ENCODE data around the gene SCLT1.
"Not testable (repeated sequence)": the region's sequence is repeated elsewhere in the genome, so short reads cannot be mapped to it uniquely, and the experiment has no call there.

The SCLT1 gene

DNA sequence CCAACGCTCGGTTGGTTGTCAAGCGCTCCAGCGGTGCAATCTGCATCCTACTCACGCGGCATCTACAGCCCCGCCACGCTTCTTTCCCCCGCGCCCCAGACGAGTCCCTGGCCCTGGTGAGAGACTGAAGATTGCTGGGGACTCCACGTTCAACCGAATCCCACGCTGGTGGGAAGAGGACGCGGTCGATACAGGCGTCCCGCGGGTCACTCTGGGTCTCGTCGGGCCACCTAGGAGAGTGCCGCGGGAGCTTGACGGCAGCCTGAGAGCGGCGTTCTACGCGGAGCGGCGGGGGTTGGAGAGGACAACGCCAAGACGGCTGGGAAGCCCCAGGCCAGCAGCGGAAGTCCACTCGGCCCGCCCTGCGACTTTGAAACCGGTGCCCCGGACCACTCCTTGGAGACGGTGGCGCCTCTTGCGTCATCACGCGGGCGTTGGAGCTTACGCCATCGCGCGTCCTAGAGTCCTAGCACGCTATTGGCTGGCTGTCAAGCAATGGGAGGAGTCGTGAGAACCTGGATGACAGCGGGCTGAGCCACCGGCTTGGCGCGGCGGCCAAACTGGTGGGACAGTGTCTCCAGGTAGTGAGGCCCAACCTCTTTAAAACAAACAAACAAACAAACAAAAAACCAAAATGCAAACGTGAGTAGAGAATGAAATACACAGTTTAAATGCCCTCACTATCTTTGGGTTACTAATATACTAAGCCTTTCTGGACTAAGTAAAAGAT lies at the start of gene SCLT1:
TSS of gene SCLT1 (minus strand) at position 349 of the 730 bp plus-strand sequence. CDS start 436 bp downstream, outside the sequence.
- DNase-seq = peak; percentile 98

DNA sequence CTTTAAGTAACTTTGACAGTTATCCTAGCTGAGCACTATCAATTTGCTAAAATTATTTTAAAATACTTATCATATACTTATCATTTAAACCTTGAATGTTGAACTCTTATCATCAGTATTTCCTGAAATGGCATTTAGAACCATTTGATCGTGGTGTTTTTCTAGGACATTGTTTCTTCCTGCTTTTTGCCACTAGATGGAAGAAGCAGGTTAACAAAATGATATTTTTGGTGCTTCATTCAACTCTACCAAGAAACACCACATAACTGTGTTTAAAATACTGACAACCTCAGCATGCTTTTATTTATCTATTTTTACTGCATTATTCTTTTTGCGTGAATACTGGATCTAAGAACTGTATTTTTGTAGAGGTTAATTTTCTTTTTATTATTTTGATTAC lies 47.2 kb upstream of the SCLT1 start:
- no peak for DNase-seq

DNA sequence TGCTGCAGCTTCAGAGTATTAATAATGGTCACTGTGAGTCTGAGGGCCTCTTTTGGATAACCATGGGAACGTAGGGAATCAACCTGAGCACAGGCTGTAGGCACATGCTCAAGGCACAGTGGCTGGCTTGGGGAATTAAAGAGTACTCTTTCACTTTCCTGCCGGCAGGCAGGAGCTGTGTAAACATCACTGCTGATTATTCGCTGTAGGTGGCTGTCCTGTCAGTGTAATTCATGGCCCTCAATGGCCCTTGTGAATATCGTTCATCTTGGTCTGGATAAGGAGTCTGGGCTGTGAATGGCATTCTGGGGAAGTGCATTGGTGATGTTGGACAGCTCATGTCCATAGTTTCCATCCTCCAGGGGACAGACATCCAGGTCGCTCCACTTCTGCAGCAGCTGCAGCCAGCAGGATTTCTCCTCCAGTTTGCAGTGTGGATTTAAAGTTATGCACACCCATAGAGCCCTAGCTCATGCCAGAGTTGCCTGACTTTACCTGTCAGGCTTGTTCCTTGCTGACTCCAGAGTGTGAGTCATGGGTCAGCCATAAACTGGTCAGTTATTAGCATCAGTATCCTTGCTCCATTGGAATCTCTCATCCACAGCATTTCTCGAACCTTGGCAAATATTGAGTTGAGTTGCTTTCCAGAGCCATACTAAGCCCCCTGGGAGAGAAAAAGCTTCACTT lies 45.6 kb upstream of the SCLT1 start:
- DNase-seq = no peak

DNA sequence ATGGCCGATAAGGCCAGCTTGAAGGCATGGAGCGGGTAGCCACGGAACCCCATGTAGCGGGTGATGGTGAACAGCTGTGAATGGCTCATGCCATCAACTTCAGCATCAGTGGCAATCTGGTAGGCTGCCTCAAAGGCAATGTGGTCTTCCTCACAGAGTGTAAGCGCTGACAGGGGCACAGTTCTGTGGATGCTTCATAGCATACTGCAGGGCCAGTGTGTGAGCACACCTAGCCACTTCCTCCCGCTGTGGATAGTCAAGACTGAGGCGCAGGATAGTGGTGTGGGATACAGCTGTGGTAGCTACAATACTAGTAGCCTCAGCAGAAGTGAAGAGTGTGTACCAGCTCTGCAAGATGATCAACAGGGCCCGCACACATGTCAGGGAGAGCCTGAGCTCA lies 43.1 kb upstream of the SCLT1 start:
- DNase-seq = no peak

- no peak for DNase-seq
Observed at GRCh38 chr4:129131343-129131742, 38.0 kb upstream of the SCLT1 start.

DNA sequence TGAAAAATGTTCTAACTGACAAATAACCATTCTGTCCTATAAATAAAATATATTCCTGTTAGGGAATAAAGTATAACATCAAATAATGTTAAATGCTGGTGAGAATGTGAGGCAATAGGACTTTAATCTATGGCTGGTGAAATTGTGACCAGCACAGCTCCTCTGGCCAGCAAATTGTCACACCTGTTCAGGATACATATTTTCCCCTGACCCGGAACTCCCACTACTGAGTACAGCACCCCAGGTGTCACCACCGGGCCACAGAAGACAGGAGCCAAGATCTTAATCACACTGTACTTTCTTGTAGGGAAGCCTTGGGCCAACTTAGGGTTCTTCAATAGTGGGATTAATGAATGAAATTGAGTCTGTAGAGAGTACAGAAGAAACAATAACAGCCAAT lies 35.8 kb upstream of the SCLT1 start:
- DNase-seq = no peak

GRCh38 chr4:129126614-129127013 lies 33.3 kb upstream of the SCLT1 start:
- DNase-seq = not testable (repeated sequence)

DNA sequence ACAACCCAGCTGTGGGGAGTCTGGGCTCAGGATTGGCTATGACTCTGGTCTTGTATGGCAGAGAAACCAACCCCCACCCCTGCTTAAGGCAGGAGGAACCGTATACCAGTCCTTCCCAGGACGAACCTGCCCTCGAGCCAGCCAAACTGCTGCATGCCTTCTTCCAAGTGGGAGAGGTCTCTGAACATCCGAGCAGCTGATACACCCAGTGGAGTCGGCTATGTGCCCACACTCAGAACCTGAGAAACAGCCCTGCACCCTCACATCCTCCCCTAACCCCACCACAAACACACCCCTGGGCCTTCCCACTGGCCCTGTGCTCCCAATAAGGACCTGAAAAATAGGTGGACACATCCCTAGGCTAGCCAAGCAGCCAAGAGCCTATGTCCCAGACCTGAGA lies 24.4 kb upstream of the SCLT1 start:
- DNase-seq = no peak

GRCh38 chr4:129113919-129114318 lies 20.6 kb upstream of the SCLT1 start:
- no peak for DNase-seq

DNA sequence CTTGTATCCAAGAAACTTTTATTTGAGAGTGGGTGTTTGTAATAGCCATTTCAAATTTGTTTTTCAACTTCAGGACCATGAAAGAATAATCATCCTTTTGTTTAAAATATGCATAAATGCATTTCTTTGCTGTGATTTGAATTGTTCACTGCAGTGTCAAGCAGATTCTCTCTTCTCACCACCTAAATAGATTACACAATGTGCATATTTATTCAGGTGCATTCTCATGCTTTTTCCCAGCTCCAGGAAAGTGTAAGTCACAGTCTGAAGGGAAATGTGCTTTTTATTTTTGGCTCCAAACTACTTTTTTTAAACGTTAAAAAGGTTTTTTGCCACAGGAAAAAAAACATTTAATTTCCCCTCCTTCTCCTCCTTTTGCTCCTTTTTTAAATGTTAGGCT lies 20.1 kb upstream of the SCLT1 start:
- no peak for DNase-seq

DNA sequence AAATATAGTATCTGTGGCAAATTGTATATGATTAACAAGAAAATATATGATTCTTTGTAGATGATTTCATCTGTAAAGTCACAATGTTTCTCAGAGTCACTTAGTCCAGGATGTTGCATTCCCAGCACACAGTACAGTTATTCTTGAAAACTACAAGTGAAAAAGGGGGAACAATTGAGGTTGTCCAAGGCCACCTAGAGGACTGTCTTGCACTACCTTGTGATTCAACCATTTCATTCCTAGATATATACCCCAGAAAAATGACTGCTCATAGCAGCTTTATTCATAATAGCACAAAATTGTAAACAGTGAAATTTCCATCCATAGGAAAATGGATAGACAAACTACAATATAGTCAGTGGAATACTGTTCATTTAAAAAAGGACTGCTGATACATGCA lies 18.6 kb upstream of the SCLT1 start:
- no peak for DNase-seq

- DNase-seq = no peak
Observed at GRCh38 chr4:129110931-129111330, 17.6 kb upstream of the SCLT1 start.

DNA sequence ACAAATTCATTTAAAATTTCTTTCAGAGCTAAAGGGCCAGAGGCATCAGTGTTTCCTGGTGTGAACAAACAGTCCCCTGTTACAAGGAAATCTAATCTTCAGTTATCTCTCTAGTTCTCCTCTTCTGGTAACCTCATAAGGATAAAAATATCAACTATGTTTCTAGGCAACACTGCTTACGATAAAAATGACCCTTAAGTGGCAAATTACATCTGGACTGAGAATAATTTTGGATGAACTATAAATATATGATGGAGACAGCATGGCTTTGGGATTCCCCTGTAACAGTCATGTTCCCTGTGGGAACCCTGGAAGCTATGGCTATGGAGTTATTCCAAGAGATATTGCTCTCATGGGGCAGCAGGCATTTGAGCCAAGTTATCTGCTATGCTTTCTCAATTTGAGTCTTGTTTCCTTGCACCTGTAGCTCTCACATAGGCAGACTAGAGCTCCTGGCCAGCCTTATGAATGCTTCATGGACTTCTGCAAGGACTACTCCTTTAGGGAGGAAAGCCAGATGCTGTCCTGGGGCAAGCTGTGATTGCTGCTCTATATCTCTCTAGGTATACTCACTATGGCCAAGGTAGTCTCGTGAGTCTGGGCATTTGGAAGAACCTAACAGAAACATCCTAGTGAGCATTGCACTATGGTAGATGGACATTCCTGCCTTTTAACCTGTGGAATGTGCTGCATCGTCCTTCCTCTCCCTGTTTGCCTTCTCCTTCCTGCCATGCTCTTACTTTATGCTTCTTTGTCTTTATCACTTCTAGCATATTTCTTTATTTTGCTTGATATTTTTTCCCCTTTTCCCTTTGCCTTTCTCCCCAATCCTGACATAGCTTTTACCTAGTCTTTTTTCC lies 16.9 kb upstream of the SCLT1 start:
- no peak for DNase-seq

DNA sequence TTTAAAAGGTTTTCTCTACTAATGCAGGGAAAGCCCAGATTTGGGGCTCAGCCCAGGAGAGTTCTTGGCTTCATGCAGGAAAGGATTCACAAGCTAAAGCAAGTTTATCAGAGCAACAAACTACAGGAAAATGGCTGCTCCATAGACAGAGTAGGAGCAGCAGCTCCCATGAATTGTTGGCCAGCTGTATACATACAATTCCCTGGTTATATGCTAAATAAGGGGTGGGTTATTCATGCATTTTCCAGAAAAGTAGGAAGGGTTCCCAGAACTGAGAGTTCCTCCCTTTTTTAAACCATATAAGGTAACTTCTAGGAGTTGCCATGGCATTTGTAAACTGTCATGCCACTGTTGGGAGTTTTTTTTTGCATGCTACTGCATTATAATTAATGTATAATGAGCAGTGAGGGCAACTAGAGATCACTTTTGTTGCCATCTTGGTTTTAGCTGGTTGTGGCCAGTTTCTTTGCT lies 5.2 kb upstream of the SCLT1 start:
- no peak for DNase-seq

GRCh38 chr4:129095811-129096454 lies 2.6 kb upstream of the SCLT1 start, which contains the start of gene C4orf33:
TSS of gene C4orf33 (plus strand) at chr4:129096152. CDS start at chr4:129102611, 6,459 bp downstream.
- DNase-seq = peak; percentile 85

DNA sequence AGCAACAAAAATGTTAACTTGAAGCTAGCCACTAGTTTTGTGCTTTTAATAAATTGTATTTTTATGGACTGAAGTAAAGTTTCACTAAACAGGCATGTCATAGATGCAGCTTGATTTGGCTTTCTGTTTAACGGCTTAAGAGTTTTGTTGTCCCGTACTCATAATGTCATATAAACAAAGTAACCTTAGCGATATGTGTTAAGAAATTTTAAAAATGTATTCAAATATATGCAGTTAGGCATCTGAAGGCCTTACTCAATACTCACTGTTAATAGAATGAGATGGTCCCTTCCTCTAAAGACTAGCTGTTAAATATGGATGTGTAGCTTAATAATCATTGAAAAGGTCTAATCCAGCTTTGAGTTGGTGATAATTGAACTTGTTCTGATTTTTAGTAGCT lies 1.0 kb upstream of the SCLT1 start:
- no peak for DNase-seq

- no peak for DNase-seq
Observed at GRCh38 chr4:129092631-129093190, 628 bp downstream of the SCLT1 start.

DNA sequence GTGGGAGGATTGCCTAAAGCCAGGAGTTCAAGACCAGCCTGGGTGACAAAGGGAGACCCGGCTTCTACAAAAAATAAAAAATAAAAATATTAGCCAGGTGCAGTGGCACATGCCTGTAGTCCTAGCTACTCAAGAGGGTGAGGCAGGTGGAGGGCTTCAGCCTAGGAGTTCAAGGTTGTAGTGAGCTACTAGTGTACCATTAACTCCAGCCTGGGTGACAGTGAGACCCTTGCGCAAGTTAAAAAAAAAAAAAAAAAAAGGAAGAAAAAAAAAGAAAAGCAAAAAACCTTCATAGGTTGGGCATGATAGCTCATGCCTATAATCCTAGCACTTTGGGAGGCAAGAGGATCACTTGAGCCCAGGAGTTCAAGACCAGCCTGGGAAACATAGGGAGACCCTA lies 5.8 kb downstream of the SCLT1 start:
- no peak for DNase-seq

DNA sequence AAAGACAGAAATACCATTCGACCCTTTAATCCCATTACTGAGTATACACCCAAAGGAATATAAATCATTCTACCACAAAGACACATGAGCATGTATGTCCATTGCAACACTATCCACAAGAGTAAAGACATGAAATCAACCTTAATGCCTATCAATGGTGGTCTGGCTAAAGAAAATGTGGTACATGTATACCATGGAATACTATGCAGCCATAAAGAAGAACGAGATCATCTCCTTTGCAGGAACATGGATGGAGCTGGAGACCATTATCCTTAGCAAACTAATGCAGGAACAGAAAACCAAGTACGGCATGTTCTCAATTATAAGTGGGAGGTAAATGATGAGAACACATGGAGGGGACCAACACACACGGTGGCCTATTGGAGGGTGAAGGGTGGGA lies 7.9 kb downstream of the SCLT1 start:
- no peak for DNase-seq

DNA sequence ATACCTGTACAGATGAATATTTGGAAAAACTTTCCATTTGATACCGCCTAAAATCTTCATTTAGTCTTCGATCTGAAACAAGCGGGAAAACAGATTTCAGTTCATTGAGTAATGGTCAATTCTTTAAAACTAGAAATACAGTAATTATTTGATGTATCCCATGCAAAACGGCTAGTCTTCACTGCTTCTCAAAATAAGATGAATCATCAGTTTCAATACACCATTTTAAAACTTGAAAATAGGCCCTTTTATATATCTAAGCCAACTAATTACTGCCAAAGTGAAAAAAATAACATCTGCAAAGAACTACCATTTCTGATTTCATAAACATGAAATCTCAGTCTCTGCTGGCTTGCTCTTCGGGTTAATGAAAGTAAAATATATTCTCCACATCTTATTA lies 11.0 kb downstream of the SCLT1 start:
- no peak for DNase-seq

GRCh38 chr4:129080129-129080528 lies 13.2 kb downstream of the SCLT1 start:
- no peak for DNase-seq

DNA sequence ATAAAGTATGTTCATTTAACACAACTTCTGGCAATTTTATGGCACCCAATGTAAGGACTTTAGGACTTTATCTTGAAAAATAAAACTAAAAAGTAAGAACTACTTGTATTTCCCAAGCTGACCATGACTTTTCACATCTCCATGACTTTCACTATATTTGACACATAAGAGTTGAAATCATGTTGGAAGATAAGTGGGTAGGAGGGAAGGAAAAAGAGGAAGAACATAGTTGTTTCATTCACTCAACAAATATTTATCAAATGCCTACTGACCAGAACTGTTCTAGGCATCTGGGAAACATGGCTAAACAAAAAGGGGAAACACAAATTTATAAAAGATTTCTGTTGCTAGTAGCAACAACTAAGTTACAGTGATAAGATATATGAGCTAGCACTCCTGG lies 16.0 kb downstream of the SCLT1 start:
- DNase-seq = no peak

GRCh38 chr4:129069537-129069936 lies 23.8 kb downstream of the SCLT1 start:
- DNase-seq = not testable (repeated sequence)
